ENCODE results near the gene LRP1-AS.

Gene LRP1-AS

DNA sequence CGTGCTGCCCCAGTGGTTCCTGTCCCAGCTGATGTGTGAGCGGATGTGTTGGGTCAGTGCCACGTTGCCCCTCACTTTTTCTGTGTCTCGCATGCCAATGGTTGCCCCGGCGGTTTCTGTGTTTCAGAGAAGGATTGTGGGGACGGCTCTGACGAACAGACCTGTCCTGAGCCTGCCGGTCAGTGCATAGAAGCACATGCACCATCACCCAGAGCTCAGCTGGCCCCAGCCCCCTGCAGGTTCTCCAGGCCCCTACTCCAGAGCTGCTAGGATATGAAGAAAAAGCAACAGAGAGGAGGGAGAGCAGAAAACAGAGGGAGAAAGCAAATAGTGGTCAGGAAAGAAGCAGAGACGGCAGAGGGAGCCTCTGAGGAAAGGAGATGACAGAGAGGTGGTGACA lies 20.6 kb upstream of the LRP1-AS start:
- H3K9ac ChIP-seq (ENCODE audit: low read length): no peak overlapping the region
- H3K9me3 ChIP-seq (ENCODE audit: control insufficient read depth, low read depth, low read length): no peaks in the 10 kb centered on the region
- peaks cover 69% of the 10 kb centered on the region for H3K36me3 ChIP-seq (ENCODE audit: control insufficient read depth, low read depth, low read length)
- no peaks in the 10 kb centered on the region for H3K27me3 ChIP-seq (ENCODE audit: control insufficient read depth, insufficient read depth, low read length)
- H3K4me3 ChIP-seq (ENCODE audit: low read length): no peak overlapping the region
- H3K27ac ChIP-seq (ENCODE audit: low read length): no peak overlapping the region
- H3K4me1 ChIP-seq (ENCODE audit: control insufficient read depth, low read depth, low read length): no peaks in the 10 kb centered on the region

DNA sequence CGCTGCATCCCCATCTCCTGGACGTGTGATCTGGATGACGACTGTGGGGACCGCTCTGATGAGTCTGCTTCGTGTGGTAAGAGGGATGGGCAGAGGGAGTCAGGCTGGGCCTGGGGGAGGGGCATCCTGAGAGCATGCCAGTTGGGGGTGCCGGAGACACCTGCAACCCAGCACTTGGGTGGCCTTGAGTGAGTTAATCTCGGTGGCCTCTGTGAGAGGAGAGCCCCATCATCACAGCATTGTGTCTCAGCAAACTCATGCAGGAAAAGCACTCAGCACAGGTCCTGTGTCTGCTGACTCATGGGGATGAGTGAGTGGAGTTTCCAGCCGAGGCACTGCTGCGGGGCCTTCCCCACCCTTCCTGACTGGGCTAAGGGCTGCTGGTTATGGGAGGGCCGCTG lies 19.6 kb upstream of the LRP1-AS start:
- H3K9me3 ChIP-seq (ENCODE audit: control insufficient read depth, low read depth, low read length): no peaks in the 10 kb centered on the region
- H3K9ac ChIP-seq (ENCODE audit: low read length): no peak overlapping the region
- H3K4me3 ChIP-seq (ENCODE audit: low read length): no peak overlapping the region
- no peaks in the 10 kb centered on the region for H3K27me3 ChIP-seq (ENCODE audit: control insufficient read depth, insufficient read depth, low read length)
- H3K4me1 ChIP-seq (ENCODE audit: control insufficient read depth, low read depth, low read length): no peaks in the 10 kb centered on the region
- peaks cover 77% of the 10 kb centered on the region for H3K36me3 ChIP-seq (ENCODE audit: control insufficient read depth, low read depth, low read length)
- H3K27ac ChIP-seq (ENCODE audit: low read length): no peak overlapping the region

DNA sequence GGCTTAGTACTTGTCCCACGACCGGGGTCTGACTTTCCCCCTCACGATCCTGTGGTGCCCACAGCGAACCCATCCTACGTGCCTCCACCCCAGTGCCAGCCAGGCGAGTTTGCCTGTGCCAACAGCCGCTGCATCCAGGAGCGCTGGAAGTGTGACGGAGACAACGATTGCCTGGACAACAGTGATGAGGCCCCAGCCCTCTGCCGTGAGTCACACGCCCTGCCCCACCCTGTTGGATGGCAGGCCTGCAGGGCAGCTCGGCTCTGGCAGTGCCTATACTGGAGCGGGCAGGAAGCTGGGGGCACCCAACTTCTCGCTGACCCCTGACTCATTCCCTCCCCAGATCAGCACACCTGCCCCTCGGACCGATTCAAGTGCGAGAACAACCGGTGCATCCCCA lies 18.3 kb upstream of the LRP1-AS start:
- Histone ChIP-seq H3K36me3 (ENCODE audit: control insufficient read depth, low read depth, low read length) (peaks cover 86% of the 10 kb centered on the region), H3K4me1 (ENCODE audit: control insufficient read depth, low read depth, low read length) (no peaks in the 10 kb centered on the region), H3K27ac (ENCODE audit: low read length) (no peak overlapping the region), H3K4me3 (ENCODE audit: low read length) (no peak overlapping the region), H3K9ac (ENCODE audit: low read length) (no peak overlapping the region), H3K9me3 (ENCODE audit: control insufficient read depth, low read depth, low read length) (no peaks in the 10 kb centered on the region), H3K27me3 (ENCODE audit: control insufficient read depth, insufficient read depth, low read length) (no peaks in the 10 kb centered on the region)

DNA sequence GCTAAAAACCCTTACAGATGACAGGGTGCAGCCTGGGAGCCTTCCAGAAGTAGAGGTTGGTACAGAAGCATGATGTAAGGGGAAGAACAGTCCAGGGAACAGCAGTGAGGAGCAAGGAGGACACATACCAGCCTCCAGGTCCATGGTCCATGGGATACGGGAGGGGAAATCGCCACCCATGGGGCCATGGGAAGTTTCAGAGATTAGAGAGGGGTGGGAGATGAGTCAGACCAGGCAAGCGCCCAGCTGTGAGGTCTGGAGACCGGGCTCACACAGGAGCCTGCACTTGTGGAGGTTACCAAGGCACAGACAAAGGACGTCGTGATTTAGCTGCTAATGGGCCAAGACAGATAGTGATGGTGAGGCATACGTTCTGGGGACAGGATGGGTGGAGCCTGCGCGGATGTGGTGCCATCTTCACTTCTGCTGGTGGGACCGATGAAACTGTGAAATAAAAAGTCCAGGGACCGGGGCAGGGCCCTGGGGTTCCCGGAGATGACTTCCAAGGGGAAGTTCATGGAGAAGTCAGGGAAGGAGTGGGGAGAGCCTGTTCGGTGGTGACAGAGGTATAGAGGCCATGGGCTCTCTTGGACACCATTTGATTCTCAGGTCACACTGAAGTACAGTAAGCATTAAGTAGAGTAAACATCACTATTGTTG lies 17.7 kb upstream of the LRP1-AS start:
- no peak overlapping the region for H3K27ac ChIP-seq (ENCODE audit: low read length)
- no peak overlapping the region for H3K9ac ChIP-seq (ENCODE audit: low read length)
- H3K4me3 ChIP-seq (ENCODE audit: low read length): no peak overlapping the region
- no peaks in the 10 kb centered on the region for H3K27me3 ChIP-seq (ENCODE audit: control insufficient read depth, insufficient read depth, low read length)
- H3K9me3 ChIP-seq (ENCODE audit: control insufficient read depth, low read depth, low read length): no peaks in the 10 kb centered on the region
- H3K36me3 ChIP-seq (ENCODE audit: control insufficient read depth, low read depth, low read length): peaks cover 86% of the 10 kb centered on the region
- H3K4me1 ChIP-seq (ENCODE audit: control insufficient read depth, low read depth, low read length): no peaks in the 10 kb centered on the region

DNA sequence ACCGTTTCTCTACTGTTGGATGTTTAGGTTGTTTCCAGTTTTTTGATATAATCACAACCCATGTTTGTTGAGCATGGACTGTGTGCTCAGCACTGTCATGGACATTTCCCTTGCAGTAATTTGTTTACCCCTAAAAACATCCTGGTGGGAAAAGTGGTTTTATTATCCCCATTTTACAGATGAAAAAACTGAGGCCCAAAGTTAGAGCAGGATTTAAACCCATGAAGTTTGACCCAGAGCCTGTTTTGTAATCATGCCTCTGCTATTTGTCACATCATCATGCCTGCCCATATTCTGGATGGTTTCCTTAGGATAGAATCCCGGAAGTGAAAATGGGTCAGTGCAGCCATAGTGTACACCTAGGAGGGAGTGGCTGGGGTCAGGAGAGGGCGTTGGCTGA lies 17.0 kb upstream of the LRP1-AS start:
- H3K36me3 ChIP-seq (ENCODE audit: control insufficient read depth, low read depth, low read length): peaks cover 88% of the 10 kb centered on the region

DNA sequence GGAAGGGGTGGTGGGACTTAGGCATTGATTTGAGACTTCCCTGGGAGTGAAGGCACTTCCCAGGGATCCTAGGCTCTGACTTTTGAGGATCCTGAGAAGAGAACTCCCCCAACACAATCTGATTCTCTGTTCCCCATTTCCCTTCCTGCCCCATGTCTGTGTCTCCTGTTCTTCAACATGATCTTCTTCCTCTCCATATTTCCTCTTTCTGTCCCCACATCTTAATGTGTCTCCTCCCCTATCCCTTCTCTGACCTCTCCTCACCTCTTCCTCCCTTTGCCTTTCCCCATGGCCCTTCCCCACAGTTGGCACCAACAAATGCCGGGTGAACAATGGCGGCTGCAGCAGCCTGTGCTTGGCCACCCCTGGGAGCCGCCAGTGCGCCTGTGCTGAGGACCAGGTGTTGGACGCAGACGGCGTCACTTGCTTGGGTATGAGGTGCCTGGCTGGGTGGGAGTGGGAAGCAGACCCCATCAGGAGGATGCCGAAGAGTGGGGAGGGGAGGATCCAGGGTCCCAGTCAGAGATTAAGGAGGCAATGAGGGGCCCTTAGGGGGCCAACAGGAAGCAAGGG lies 15.2 kb upstream of the LRP1-AS start:
- Histone ChIP-seq H3K9me3 (ENCODE audit: control insufficient read depth, low read depth, low read length) (no peaks in the 10 kb centered on the region), H3K27ac (ENCODE audit: low read length) (no peak overlapping the region), H3K4me1 (ENCODE audit: control insufficient read depth, low read depth, low read length) (no peaks in the 10 kb centered on the region), H3K4me3 (ENCODE audit: low read length) (no peak overlapping the region), H3K27me3 (ENCODE audit: control insufficient read depth, insufficient read depth, low read length) (no peaks in the 10 kb centered on the region), H3K9ac (ENCODE audit: low read length) (no peak overlapping the region), H3K36me3 (ENCODE audit: control insufficient read depth, low read depth, low read length) (peaks cover 86% of the 10 kb centered on the region)

More for the DNA sequence above, 17.0 kb upstream of the LRP1-AS start:
- H3K9me3 ChIP-seq (ENCODE audit: control insufficient read depth, low read depth, low read length): no peaks in the 10 kb centered on the region
- H3K27ac ChIP-seq (ENCODE audit: low read length): no peak overlapping the region
- no peaks in the 10 kb centered on the region for H3K27me3 ChIP-seq (ENCODE audit: control insufficient read depth, insufficient read depth, low read length)
- no peak overlapping the region for H3K9ac ChIP-seq (ENCODE audit: low read length)
- no peak overlapping the region for H3K4me3 ChIP-seq (ENCODE audit: low read length)
- no peaks in the 10 kb centered on the region for H3K4me1 ChIP-seq (ENCODE audit: control insufficient read depth, low read depth, low read length)

DNA sequence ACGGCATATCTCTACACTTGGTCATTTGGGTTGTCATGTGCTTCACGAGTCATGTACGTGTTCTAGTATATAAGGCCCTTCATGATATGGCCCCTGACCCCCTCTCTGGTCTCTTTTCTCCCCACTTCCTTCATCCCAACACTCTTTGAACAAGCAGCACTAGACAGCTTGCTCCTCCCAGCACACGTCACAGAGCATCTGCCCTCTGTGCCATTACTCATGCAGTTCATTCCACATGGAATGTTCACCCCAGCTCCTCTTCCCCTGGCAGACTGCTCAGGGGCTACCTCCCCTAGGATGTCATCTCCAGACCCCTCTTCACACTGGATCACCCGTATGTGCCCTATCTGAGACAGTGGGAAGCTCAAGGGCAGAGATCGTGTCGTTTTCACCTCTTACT lies 14.1 kb upstream of the LRP1-AS start:
- Histone ChIP-seq H3K9me3 (ENCODE audit: control insufficient read depth, low read depth, low read length) (no peaks in the 10 kb centered on the region), H3K27me3 (ENCODE audit: control insufficient read depth, insufficient read depth, low read length) (no peaks in the 10 kb centered on the region), H3K36me3 (ENCODE audit: control insufficient read depth, low read depth, low read length) (peaks cover 81% of the 10 kb centered on the region), H3K4me3 (ENCODE audit: low read length) (no peak overlapping the region), H3K27ac (ENCODE audit: low read length) (no peak overlapping the region), H3K4me1 (ENCODE audit: control insufficient read depth, low read depth, low read length) (no peaks in the 10 kb centered on the region), H3K9ac (ENCODE audit: low read length) (no peak overlapping the region)

DNA sequence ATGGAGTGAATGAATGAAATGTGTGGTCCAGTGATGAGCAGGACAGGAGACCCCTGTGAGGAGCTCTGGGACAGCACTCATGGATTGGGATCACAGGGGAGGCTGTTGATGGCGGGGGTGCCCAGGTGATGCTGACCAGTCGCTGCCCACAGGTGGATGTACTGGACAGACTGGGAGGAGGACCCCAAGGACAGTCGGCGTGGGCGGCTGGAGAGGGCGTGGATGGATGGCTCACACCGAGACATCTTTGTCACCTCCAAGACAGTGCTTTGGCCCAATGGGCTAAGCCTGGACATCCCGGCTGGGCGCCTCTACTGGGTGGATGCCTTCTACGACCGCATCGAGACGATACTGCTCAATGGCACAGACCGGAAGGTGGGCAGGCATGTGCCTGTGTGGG lies 13.3 kb upstream of the LRP1-AS start:
- H3K9ac ChIP-seq (ENCODE audit: low read length): no peak overlapping the region
- no peaks in the 10 kb centered on the region for H3K4me1 ChIP-seq (ENCODE audit: control insufficient read depth, low read depth, low read length)
- H3K9me3 ChIP-seq (ENCODE audit: control insufficient read depth, low read depth, low read length): no peaks in the 10 kb centered on the region
- peaks cover 80% of the 10 kb centered on the region for H3K36me3 ChIP-seq (ENCODE audit: control insufficient read depth, low read depth, low read length)
- no peak overlapping the region for H3K27ac ChIP-seq (ENCODE audit: low read length)
- H3K27me3 ChIP-seq (ENCODE audit: control insufficient read depth, insufficient read depth, low read length): no peaks in the 10 kb centered on the region
- H3K4me3 ChIP-seq (ENCODE audit: low read length): no peak overlapping the region

DNA sequence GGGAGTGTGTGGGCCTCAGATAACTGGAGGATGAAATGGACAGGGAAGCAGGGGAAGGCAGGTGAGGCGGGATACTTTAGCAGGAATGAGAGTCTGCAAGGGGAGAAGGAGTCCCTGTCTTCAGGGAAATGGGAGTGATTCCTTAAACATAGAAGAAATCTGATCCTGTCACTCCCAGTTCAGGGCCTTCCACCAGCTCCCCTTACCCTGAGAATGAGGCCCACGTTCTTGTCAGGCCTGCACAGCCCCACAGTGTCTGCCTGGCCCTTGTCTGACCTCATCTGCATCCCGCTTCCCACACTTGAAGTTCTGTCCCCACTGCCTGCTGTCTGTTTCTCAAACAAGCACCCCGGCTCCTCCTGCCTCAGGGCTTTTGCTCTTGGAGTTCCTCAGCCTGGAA lies 12.6 kb upstream of the LRP1-AS start:
- peaks cover 82% of the 10 kb centered on the region for H3K36me3 ChIP-seq (ENCODE audit: control insufficient read depth, low read depth, low read length)
- H3K4me1 ChIP-seq (ENCODE audit: control insufficient read depth, low read depth, low read length): no peaks in the 10 kb centered on the region
- H3K27ac ChIP-seq (ENCODE audit: low read length): no peak overlapping the region
- H3K27me3 ChIP-seq (ENCODE audit: control insufficient read depth, insufficient read depth, low read length): no peaks in the 10 kb centered on the region
- no peak overlapping the region for H3K9ac ChIP-seq (ENCODE audit: low read length)
- H3K9me3 ChIP-seq (ENCODE audit: control insufficient read depth, low read depth, low read length): no peaks in the 10 kb centered on the region
- H3K4me3 ChIP-seq (ENCODE audit: low read length): no peak overlapping the region

DNA sequence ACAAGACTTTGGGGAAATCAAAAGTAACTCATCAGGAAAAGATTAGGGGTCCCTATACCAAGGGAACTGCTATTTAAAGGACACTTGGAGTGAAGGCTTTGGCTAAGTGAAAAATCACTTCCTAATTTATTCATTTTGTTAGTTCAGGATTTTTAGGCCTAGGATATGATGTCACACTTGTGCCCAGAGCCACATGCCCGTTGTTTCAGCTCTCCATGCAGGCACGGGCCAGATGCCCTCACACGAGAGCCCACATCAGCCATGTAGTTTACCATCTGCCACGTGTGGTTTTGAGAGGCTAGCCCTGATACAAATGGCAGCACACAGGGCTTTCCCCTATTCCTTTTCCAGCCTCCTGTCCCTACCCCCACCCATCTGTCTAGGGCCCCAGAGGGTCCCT lies 11.9 kb upstream of the LRP1-AS start:
- Histone ChIP-seq H3K9me3 (ENCODE audit: control insufficient read depth, low read depth, low read length) (no peaks in the 10 kb centered on the region), H3K36me3 (ENCODE audit: control insufficient read depth, low read depth, low read length) (peaks cover 82% of the 10 kb centered on the region), H3K27ac (ENCODE audit: low read length) (no peak overlapping the region), H3K4me1 (ENCODE audit: control insufficient read depth, low read depth, low read length) (no peaks in the 10 kb centered on the region), H3K9ac (ENCODE audit: low read length) (no peak overlapping the region), H3K4me3 (ENCODE audit: low read length) (no peak overlapping the region), H3K27me3 (ENCODE audit: control insufficient read depth, insufficient read depth, low read length) (no peaks in the 10 kb centered on the region)

DNA sequence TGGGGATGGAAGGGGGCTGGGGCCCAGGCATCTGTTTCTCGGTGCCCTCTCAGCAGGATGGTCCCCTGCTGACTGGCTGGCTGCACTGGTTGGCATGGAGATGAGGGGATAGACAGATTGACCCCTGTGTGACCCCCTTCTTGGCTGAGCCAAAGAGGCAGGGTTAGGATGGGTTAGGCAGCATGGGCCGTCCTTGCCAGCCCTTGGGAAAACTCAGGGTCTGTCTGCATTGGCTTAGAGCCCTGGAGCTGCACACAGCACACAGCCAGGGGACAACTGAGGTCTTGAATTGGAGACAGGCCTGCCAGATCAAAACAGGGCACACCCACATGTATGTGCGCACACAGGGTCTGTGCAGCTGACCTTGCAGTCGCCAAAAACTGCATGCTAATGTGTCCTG lies 11.2 kb upstream of the LRP1-AS start:
- no peak overlapping the region for H3K9ac ChIP-seq (ENCODE audit: low read length)
- peaks cover 81% of the 10 kb centered on the region for H3K36me3 ChIP-seq (ENCODE audit: control insufficient read depth, low read depth, low read length)
- H3K27me3 ChIP-seq (ENCODE audit: control insufficient read depth, insufficient read depth, low read length): no peaks in the 10 kb centered on the region
- H3K4me3 ChIP-seq (ENCODE audit: low read length): no peak overlapping the region
- H3K27ac ChIP-seq (ENCODE audit: low read length): no peak overlapping the region
- H3K4me1 ChIP-seq (ENCODE audit: control insufficient read depth, low read depth, low read length): no peaks in the 10 kb centered on the region
- H3K9me3 ChIP-seq (ENCODE audit: control insufficient read depth, low read depth, low read length): no peaks in the 10 kb centered on the region

DNA sequence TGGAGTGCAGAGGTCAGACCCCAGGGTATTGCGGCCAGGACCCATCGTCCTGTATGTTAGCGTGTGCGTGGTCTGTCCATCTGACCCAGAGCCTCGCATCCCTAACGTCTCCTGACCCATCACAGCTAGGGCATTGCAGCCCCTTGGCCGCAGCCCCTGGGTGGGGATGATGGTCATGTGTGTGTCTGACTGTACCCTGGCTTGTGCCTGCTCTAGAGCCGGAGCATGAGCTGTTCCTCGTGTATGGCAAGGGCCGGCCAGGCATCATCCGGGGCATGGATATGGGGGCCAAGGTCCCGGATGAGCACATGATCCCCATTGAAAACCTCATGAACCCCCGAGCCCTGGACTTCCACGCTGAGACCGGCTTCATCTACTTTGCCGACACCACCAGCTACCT lies 10.8 kb upstream of the LRP1-AS start:
- no peaks in the 10 kb centered on the region for H3K4me1 ChIP-seq (ENCODE audit: control insufficient read depth, low read depth, low read length)
- H3K9me3 ChIP-seq (ENCODE audit: control insufficient read depth, low read depth, low read length): no peaks in the 10 kb centered on the region
- H3K9ac ChIP-seq (ENCODE audit: low read length): no peak overlapping the region
- H3K36me3 ChIP-seq (ENCODE audit: control insufficient read depth, low read depth, low read length): peaks cover 81% of the 10 kb centered on the region
- H3K27ac ChIP-seq (ENCODE audit: low read length): no peak overlapping the region
- H3K4me3 ChIP-seq (ENCODE audit: low read length): no peak overlapping the region
- no peaks in the 10 kb centered on the region for H3K27me3 ChIP-seq (ENCODE audit: control insufficient read depth, insufficient read depth, low read length)

Measured in iPS-18a (cell line).